Endothelial cell of umbilical vein (primary cell): ENCODE measurements around the gene C1QTNF9B. TPM values are rescaled to one million over a fixed set of nuclear protein-coding genes. Genes with fewer than 3 reads are reported as not detected.

Source experiments
- polyA plus RNA-seq, 4 experiments: library from polyadenylated mRNA; depleted of rRNA in 3 of 4; stranded (reverse) in 3 of 4; unstranded in 1 of 4; fragments of >200 nt; gene quantifications; 2 replicates each; pipeline versions ENCODE4 v1.2.1 to v1.2.3, GENCODE V29; 2011 to 2012; ENCODE audit warnings: missing spikeins in 1 of 4
- total RNA-seq: library from RNA; stranded (reverse); gene quantifications from 2 replicates; pipeline ENCODE4 v1.2.3, GENCODE V29; 2021

C1QTNF9B gene
- total and polyA plus RNA-seq, 2 donors (not counting 3 experiments of a cell fraction or from before 2014, with no cell fraction given) = 0.06 TPM; not detected in 1

Other genes starting within 250 kb of the C1QTNF9B start
- gene MIPEP, start 8.1 kb downstream of the C1QTNF9B start, total RNA-seq = 16.2 and 19.2 TPM in 2 replicates
- gene MIPEP, start 8.1 kb downstream of the C1QTNF9B start, polyA plus RNA-seq = 9.9 and 12.4 TPM in 2 replicates